ENCODE measurements around the gene NUMBL. TPM values are rescaled to one million over a fixed set of nuclear protein-coding genes. Genes with fewer than 3 reads are reported as not detected.

The NUMBL gene
- total and polyA plus RNA-seq, 2 of the 8 experiments (the other 6 are each of a cell fraction or from before 2014, with no cell fraction given), result 13.5 to 24.8 TPM

DNA sequence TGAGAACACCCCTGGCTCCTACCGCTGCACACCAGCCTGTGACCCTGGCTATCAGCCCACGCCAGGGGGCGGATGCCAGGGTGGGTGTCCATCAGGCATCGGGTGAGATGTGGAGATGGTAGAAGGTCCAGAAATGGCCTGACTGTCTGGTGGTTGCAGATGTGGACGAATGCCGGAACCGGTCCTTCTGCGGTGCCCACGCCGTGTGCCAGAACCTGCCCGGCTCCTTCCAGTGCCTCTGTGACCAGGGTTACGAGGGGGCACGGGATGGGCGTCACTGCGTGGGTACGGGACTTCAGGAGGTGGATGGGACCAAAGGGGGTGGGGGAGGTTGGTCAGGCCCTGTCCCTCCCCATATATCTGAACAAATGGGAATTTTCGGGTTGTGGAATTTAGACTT, 73.5 kb downstream of the NUMBL start (continued):
- TF ChIP-seq, protein P1, sequence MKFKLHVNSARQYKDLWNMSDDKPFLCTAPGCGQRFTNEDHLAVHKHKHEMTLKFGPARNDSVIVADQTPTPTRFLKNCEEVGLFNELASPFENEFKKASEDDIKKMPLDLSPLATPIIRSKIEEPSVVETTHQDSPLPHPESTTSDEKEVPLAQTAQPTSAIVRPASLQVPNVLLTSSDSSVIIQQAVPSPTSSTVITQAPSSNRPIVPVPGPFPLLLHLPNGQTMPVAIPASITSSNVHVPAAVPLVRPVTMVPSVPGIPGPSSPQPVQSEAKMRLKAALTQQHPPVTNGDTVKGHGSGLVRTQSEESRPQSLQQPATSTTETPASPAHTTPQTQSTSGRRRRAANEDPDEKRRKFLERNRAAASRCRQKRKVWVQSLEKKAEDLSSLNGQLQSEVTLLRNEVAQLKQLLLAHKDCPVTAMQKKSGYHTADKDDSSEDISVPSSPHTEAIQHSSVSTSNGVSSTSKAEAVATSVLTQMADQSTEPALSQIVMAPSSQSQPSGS (IDR thresholded peaks at IDR 0.05; ENCODE audit: low read length), result no peak
- no peak for TF ChIP-seq GTF2F1 (IDR thresholded peaks at IDR 0.05; ENCODE audit: borderline replicate concordance, low read depth, low read length)
